WTC11 (cell line): ENCODE data around the gene B4GALT6. TPM values are rescaled to one million over a fixed set of nuclear protein-coding genes. Genes with fewer than 3 reads are reported as not detected.

Experiments
- ATAC-seq: fragments of 200-7000 bp; cut with Tn5 transposase; 2 replicates; pipeline ENCODE4 v1.10.0; 2021; ENCODE audit warnings: mild to moderate bottlenecking, moderate library complexity
- CTCF ChIA-PET: fragments of 300-600 bp; sonication (Branson Sonifier 250); formaldehyde crosslinking; loops from one replicate; lab custom pipeline; 2021; ENCODE audit warnings: antibody characterized with exemption; lab: Charles Lee
- POLR2A ChIA-PET: fragments of 350-600 bp; sonication (Branson Sonifier 250); formaldehyde crosslinking; loops from one replicate; lab custom pipeline; 2021; ENCODE audit warnings: antibody characterized with exemption; lab: Charles Lee
- DNase-seq: peaks from one replicate; pipeline ENCODE4 v3.0.0; 2021; ENCODE audit warnings: low spot score
- H3K27ac Mint-ChIP-seq: 2 replicates; pipeline ENCODE4 v1.8.0; 2021; ENCODE audit warnings: mixed read lengths
- H3K27me3 Mint-ChIP-seq: 2 replicates; pipeline ENCODE4 v1.8.0; 2021; ENCODE audit warnings: low read depth, mild to moderate bottlenecking, moderate library complexity, mixed read lengths
- H3K36me3 Mint-ChIP-seq: 2 replicates; pipeline ENCODE4 v1.8.0; 2021; ENCODE audit warnings: mixed read lengths
- H3K4me1 Mint-ChIP-seq: 2 replicates; pipeline ENCODE4 v1.8.0; 2022; ENCODE audit warnings: mixed read lengths
- H3K4me3 Mint-ChIP-seq: 2 replicates; pipeline ENCODE4 v1.8.0; 2021; ENCODE audit warnings: mild to moderate bottlenecking, moderate library complexity, mixed read lengths
- H3K9me3 Mint-ChIP-seq: 2 replicates; pipeline ENCODE4 v1.8.0; 2021; ENCODE audit warnings: mixed read lengths
- ATF1 ChIP-seq: sonication (generic); formaldehyde crosslinking; IDR thresholded peaks from 2 replicates; pipeline ENCODE4 v1.8.1; 2023; ENCODE audit warnings: mild to moderate bottlenecking, moderate library complexity, missing genetic modification reagents
- ESRRA ChIP-seq: sonication (generic); formaldehyde crosslinking; IDR thresholded peaks from 2 replicates; pipeline ENCODE4 v1.8.1; 2022; ENCODE audit warnings: mild to moderate bottlenecking, missing genetic modification reagents, borderline replicate concordance
- GRHL2 ChIP-seq: fragments of 250-450 bp; sonication (Bioruptor Pico); IDR thresholded peaks from 2 replicates; pipeline ENCODE4 v1.8.0; 2022; ENCODE audit warnings: mild to moderate bottlenecking, moderate library complexity; ENCODE audit not compliant: insufficient replicate concordance, severe bottlenecking
- GTF2I ChIP-seq: fragments of 250-450 bp; sonication (Bioruptor Pico); conservative IDR thresholded peaks from 2 replicates; pipeline ENCODE4 v1.4.0; 2021; ENCODE audit warnings: mild to moderate bottlenecking
- IRF2 ChIP-seq: sonication (generic); formaldehyde crosslinking; IDR thresholded peaks from 2 replicates; pipeline ENCODE4 v1.8.0; 2022; ENCODE audit warnings: low read depth, missing genetic modification reagents, borderline replicate concordance
- KAT7 ChIP-seq: sonication (generic); formaldehyde crosslinking; IDR thresholded peaks from 2 replicates; pipeline ENCODE4 v1.8.1; 2023; ENCODE audit warnings: missing genetic modification reagents, mild to moderate bottlenecking, borderline replicate concordance
- MYBL2 ChIP-seq: sonication (generic); formaldehyde crosslinking; IDR thresholded peaks from 2 replicates; pipeline ENCODE4 v1.8.1; 2023; ENCODE audit warnings: mild to moderate bottlenecking, moderate library complexity, missing genetic modification reagents
- NFYB ChIP-seq: sonication (generic); formaldehyde crosslinking; conservative IDR thresholded peaks from 2 replicates; pipeline ENCODE4 v1.8.0; 2022; ENCODE audit warnings: low read depth, missing genetic modification reagents
- NR1H2 ChIP-seq: sonication (generic); formaldehyde crosslinking; IDR thresholded peaks from 2 replicates; pipeline ENCODE4 v1.9.0; 2021; ENCODE audit warnings: mild to moderate bottlenecking, moderate library complexity, missing genetic modification reagents
- NR3C1 ChIP-seq: sonication (generic); formaldehyde crosslinking; conservative IDR thresholded peaks from 2 replicates; pipeline ENCODE4 v1.8.1; 2023; ENCODE audit warnings: low read depth, mild to moderate bottlenecking, missing genetic modification reagents
- OVOL2 ChIP-seq: fragments of 250-450 bp; sonication (Bioruptor Pico); IDR thresholded peaks from 2 replicates; pipeline ENCODE4 v1.9.0; 2021; ENCODE audit warnings: mild to moderate bottlenecking, borderline replicate concordance
- PRRX2 ChIP-seq: fragments of 250-450 bp; sonication (Bioruptor Pico); IDR thresholded peaks from 2 replicates; pipeline ENCODE4 v1.8.0; 2021; ENCODE audit warnings: mild to moderate bottlenecking
- SMAD3 ChIP-seq: sonication (generic); formaldehyde crosslinking; IDR thresholded peaks from 2 replicates; pipeline ENCODE4 v1.8.0; 2022; ENCODE audit warnings: missing genetic modification reagents, mild to moderate bottlenecking, borderline replicate concordance
- SP1 ChIP-seq: sonication (generic); formaldehyde crosslinking; conservative IDR thresholded peaks from 2 replicates; pipeline ENCODE4 v1.8.1; 2022; ENCODE audit warnings: missing genetic modification reagents
- ZNF219 ChIP-seq: sonication (generic); formaldehyde crosslinking; IDR thresholded peaks from 2 replicates; pipeline ENCODE4 v1.8.0; 2023; ENCODE audit warnings: missing genetic modification reagents, mild to moderate bottlenecking, borderline replicate concordance
- ZNF396 ChIP-seq: fragments of 250-450 bp; sonication (Bioruptor Pico); IDR thresholded peaks from 2 replicates; pipeline ENCODE4 v1.8.0; 2021; ENCODE audit warnings: mild to moderate bottlenecking, moderate library complexity, borderline replicate concordance
- ZNF423 ChIP-seq: fragments of 250-450 bp; sonication (Bioruptor Pico); IDR thresholded peaks from 2 replicates; pipeline ENCODE4 v2.1.2; 2022; ENCODE audit warnings: mild to moderate bottlenecking, moderate library complexity
- ZNF671 ChIP-seq: fragments of 250-450 bp; sonication (Bioruptor Pico); IDR thresholded peaks from 2 replicates; pipeline ENCODE4 v1.8.0; 2021; ENCODE audit warnings: mild to moderate bottlenecking
- total RNA-seq: library from RNA; stranded (reverse); gene quantifications from 3 replicates; pipeline ENCODE4 v1.2.3, GENCODE V29; 2021
- TF ChIP-seq, protein P1 (sequence below): sonication (generic); formaldehyde crosslinking; IDR thresholded peaks from 2 replicates; pipeline ENCODE4 v1.8.1; 2022; ENCODE audit warnings: missing genetic modification reagents, borderline replicate concordance
- TF ChIP-seq, protein P2 (sequence below): sonication (generic); formaldehyde crosslinking; IDR thresholded peaks from 2 replicates; pipeline ENCODE4 v1.8.0; 2023; ENCODE audit warnings: missing genetic modification reagents, mild to moderate bottlenecking, borderline replicate concordance
- TF ChIP-seq, protein P3 (sequence below): sonication (generic); formaldehyde crosslinking; IDR thresholded peaks from 2 replicates; pipeline ENCODE4 v1.8.1; 2023; ENCODE audit warnings: mild to moderate bottlenecking, missing genetic modification reagents, moderate library complexity
- TF ChIP-seq, protein P4 (sequence below): sonication (generic); formaldehyde crosslinking; conservative IDR thresholded peaks from 2 replicates; pipeline ENCODE4 v1.8.1; 2023; ENCODE audit warnings: mild to moderate bottlenecking, low read depth, missing genetic modification reagents, moderate library complexity
- TF ChIP-seq, protein P5 (sequence below): sonication (generic); formaldehyde crosslinking; IDR thresholded peaks from 2 replicates; pipeline ENCODE4 v1.8.0; 2023; ENCODE audit warnings: missing genetic modification reagents

The B4GALT6 gene
- total RNA-seq, 1 experiment from 2014 or later, result 50.6 TPM

DNA sequence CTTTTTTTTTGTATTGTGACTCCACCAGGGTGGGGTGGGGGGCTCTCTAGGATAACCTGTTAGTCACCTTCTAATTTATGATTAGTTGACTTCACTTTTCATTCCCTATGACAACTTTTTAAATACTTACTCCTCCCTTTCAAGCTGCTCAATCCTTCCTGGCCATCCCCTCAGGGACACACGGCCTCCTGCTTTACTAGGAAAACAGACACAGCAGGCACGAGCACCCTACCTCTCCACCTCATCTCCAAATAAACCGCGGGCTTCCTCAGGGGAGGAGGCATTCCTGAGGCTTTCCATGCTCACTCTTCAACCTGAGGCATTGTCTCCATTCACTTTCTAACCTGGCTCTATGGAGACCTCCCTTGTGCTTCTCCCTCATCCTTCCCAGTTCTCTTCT lies 33.0 kb downstream of the B4GALT6 start:
- TF ChIP-seq MYBL2, result no peak
- 0 out of 2 replicates have a peak, but pooled peaks have one; percentile 7 for TF ChIP-seq ZNF423
- POLR2A ChIA-PET, result no interaction called here
- no peaks in the 10 kb centered on the region for H3K9me3 Mint-ChIP-seq
- ATAC-seq (peak; percentile 38), DNase-seq (no peak)
- peaks cover 23% of the 10 kb centered on the region for H3K36me3 Mint-ChIP-seq
- no peak overlapping the region for H3K4me3 Mint-ChIP-seq
- H3K4me1 Mint-ChIP-seq, result peaks cover 62% of the 10 kb centered on the region
- CTCF ChIA-PET, result interaction anchor here (1.4 to 1.5 kb wide), 2 partner anchors 40 to 326 kb away, joined by 6 to 8 read pairs; no protein-coding TSS in a partner anchor
- H3K27ac Mint-ChIP-seq, result no peak overlapping the region
- no peaks in the 10 kb centered on the region for H3K27me3 Mint-ChIP-seq

DNA sequence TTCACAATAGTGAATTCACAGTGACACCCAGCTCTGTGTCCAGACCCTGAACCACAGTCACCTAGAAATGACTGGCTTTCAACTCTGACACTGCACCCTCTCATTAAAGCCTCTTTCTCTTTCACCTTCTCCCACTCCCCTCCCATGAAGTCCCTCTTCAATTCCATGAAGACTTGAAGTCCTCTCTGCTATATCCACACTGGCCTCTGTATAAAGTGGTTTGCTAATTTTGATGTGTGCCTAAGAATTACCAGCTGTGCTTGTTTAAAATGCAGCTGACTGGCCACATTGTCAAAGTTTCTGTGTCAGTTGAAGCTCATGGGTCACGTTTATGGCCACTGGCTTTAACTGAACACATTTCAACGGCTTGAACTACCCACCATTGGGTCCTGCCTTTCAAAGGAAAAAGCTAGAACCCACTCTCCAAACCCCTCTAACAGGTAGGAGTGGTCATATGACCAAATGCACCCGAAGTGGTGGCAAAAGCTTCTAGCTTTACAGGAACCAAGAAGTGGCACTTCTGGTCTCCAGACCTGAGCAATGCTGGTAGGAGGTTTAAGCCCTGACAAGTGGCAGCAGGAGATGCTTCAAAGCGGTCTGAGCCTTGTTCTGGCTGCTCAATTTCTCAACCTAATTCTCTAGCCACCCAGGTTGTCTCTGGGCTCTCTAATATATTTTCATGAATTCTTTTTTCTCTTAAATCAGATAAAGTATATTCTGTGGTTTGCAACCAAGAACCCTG lies 34.2 kb downstream of the B4GALT6 start:
- TF ChIP-seq KAT7 (CRISPR knock-in tag), result no peak
- no peak for TF ChIP-seq PRRX2 (CRISPR knock-in tag)
- no peak for TF ChIP-seq OVOL2 (CRISPR knock-in tag)
- TF ChIP-seq, protein P1, sequence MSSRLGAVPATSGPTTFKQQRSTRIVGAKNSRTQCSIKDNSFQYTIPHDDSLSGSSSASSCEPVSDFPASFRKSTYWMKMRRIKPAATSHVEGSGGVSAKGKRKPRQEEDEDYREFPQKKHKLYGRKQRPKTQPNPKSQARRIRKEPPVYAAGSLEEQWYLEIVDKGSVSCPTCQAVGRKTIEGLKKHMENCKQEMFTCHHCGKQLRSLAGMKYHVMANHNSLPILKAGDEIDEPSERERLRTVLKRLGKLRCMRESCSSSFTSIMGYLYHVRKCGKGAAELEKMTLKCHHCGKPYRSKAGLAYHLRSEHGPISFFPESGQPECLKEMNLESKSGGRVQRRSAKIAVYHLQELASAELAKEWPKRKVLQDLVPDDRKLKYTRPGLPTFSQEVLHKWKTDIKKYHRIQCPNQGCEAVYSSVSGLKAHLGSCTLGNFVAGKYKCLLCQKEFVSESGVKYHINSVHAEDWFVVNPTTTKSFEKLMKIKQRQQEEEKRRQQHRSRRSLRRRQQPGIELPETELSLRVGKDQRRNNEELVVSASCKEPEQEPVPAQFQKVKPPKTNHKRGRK, result no peak
- TF ChIP-seq ATF1 (CRISPR knock-in tag), result no peak
- no peak for TF ChIP-seq IRF2 (CRISPR knock-in tag)
- no peak for TF ChIP-seq ZNF423
- no peak for TF ChIP-seq NFYB (CRISPR knock-in tag)
- TF ChIP-seq SP1 (CRISPR knock-in tag), result no peak
- no peak for TF ChIP-seq SMAD3 (CRISPR knock-in tag)
- no peak for TF ChIP-seq NR1H2 (CRISPR knock-in tag)
- TF ChIP-seq GTF2I, result no peak
- TF ChIP-seq, protein P2, sequence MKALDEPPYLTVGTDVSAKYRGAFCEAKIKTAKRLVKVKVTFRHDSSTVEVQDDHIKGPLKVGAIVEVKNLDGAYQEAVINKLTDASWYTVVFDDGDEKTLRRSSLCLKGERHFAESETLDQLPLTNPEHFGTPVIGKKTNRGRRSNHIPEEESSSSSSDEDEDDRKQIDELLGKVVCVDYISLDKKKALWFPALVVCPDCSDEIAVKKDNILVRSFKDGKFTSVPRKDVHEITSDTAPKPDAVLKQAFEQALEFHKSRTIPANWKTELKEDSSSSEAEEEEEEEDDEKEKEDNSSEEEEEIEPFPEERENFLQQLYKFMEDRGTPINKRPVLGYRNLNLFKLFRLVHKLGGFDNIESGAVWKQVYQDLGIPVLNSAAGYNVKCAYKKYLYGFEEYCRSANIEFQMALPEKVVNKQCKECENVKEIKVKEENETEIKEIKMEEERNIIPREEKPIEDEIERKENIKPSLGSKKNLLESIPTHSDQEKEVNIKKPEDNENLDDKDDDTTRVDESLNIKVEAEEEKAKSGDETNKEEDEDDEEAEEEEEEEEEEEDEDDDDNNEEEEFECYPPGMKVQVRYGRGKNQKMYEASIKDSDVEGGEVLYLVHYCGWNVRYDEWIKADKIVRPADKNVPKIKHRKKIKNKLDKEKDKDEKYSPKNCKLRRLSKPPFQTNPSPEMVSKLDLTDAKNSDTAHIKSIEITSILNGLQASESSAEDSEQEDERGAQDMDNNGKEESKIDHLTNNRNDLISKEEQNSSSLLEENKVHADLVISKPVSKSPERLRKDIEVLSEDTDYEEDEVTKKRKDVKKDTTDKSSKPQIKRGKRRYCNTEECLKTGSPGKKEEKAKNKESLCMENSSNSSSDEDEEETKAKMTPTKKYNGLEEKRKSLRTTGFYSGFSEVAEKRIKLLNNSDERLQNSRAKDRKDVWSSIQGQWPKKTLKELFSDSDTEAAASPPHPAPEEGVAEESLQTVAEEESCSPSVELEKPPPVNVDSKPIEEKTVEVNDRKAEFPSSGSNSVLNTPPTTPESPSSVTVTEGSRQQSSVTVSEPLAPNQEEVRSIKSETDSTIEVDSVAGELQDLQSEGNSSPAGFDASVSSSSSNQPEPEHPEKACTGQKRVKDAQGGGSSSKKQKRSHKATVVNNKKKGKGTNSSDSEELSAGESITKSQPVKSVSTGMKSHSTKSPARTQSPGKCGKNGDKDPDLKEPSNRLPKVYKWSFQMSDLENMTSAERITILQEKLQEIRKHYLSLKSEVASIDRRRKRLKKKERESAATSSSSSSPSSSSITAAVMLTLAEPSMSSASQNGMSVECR (CRISPR knock-in tag), result no peak
- TF ChIP-seq, protein P3, sequence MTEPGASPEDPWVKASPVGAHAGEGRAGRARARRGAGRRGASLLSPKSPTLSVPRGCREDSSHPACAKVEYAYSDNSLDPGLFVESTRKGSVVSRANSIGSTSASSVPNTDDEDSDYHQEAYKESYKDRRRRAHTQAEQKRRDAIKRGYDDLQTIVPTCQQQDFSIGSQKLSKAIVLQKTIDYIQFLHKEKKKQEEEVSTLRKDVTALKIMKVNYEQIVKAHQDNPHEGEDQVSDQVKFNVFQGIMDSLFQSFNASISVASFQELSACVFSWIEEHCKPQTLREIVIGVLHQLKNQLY, result no peak
- TF ChIP-seq ESRRA (CRISPR knock-in tag), result no peak
- CTCF ChIA-PET, result interaction anchor here (1.1 to 1.5 kb wide), 3 partner anchors 39 to 328 kb away, joined by 4 to 8 read pairs (median 6); no protein-coding TSS in a partner anchor
- peaks cover 69% of the 10 kb centered on the region for H3K4me1 Mint-ChIP-seq
- H3K27ac Mint-ChIP-seq, result no peak overlapping the region
- POLR2A ChIA-PET, result no interaction called here
- H3K9me3 Mint-ChIP-seq, result no peaks in the 10 kb centered on the region
- H3K27me3 Mint-ChIP-seq, result no peaks in the 10 kb centered on the region
- ATAC-seq (no peak), DNase-seq (no peak)
- peaks cover 19% of the 10 kb centered on the region for H3K36me3 Mint-ChIP-seq
- no peak overlapping the region for H3K4me3 Mint-ChIP-seq

DNA sequence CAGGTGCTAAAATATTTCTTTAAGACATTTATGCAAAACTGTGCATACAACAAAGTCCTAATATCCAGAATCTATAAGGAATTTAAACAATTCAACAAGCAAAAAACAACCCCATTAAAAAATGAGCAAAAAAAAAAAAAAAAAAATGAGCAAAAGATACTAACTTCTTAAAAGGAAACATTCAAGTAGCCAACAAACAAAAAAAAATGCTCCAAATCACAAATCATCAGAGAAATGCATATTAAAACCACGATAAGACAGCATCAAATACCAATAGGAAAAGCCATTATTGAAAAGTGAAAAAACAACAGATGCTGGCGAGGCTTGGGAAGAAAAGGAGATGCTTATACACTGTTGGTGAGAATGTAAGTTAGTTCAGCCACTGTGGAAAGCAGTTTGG lies 34.9 kb downstream of the B4GALT6 start:
- ChIA-PET CTCF (no interaction called here), POLR2A (no interaction called here)
- no peaks in the 10 kb centered on the region for H3K9me3 Mint-ChIP-seq
- H3K36me3 Mint-ChIP-seq, result peaks cover 19% of the 10 kb centered on the region
- H3K27me3 Mint-ChIP-seq, result no peaks in the 10 kb centered on the region
- no peak for ATAC-seq
- H3K4me1 Mint-ChIP-seq, result peaks cover 72% of the 10 kb centered on the region
- H3K4me3 Mint-ChIP-seq, result no peak overlapping the region
- peak overlapping the region; percentile 17; the same call in 1 of the 2 replicates for H3K27ac Mint-ChIP-seq
- DNase-seq, result no peak
- TF ChIP-seq, protein P4, sequence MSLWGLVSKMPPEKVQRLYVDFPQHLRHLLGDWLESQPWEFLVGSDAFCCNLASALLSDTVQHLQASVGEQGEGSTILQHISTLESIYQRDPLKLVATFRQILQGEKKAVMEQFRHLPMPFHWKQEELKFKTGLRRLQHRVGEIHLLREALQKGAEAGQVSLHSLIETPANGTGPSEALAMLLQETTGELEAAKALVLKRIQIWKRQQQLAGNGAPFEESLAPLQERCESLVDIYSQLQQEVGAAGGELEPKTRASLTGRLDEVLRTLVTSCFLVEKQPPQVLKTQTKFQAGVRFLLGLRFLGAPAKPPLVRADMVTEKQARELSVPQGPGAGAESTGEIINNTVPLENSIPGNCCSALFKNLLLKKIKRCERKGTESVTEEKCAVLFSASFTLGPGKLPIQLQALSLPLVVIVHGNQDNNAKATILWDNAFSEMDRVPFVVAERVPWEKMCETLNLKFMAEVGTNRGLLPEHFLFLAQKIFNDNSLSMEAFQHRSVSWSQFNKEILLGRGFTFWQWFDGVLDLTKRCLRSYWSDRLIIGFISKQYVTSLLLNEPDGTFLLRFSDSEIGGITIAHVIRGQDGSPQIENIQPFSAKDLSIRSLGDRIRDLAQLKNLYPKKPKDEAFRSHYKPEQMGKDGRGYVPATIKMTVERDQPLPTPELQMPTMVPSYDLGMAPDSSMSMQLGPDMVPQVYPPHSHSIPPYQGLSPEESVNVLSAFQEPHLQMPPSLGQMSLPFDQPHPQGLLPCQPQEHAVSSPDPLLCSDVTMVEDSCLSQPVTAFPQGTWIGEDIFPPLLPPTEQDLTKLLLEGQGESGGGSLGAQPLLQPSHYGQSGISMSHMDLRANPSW (CRISPR knock-in tag), result no peak
- TF ChIP-seq, protein P5, sequence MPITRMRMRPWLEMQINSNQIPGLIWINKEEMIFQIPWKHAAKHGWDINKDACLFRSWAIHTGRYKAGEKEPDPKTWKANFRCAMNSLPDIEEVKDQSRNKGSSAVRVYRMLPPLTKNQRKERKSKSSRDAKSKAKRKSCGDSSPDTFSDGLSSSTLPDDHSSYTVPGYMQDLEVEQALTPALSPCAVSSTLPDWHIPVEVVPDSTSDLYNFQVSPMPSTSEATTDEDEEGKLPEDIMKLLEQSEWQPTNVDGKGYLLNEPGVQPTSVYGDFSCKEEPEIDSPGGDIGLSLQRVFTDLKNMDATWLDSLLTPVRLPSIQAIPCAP (CRISPR knock-in tag), result no peak
- TF ChIP-seq NR3C1 (no peak), ZNF396 (CRISPR knock-in tag) (no peak), ZNF219 (CRISPR knock-in tag) (no peak), ZNF671 (CRISPR knock-in tag) (no peak), GRHL2 (CRISPR knock-in tag) (no peak)
